Heart right ventricle (tissue), 16 donors: ENCODE measurements around the gene MISP3. TPM values are rescaled to one million over a fixed set of nuclear protein-coding genes. Genes with fewer than 3 reads are reported as not detected.
A peak's percentile ranks its signal among the peaks of the same experiment; 100 is the strongest.

ENCODE experiments used
- ATAC-seq, 8 donors: fragments of 200-7000 bp; cut with Tn5 transposase; one replicate each; pipeline ENCODE4 v1.9.1; 2020; ENCODE audit warnings: mild to moderate bottlenecking in 8 of 8, moderate library complexity in 8 of 8, moderate number of reproducible peaks in 1 of 8
- DNase-seq, 2 donors: peaks; one replicate each; pipeline ENCODE4 v3.0.0-alpha.2; 2020
- H3K27ac ChIP-seq, 10 donors: fragments of 200-600 bp; sonication (generic) in 2 of 10; one replicate each; pipeline versions ENCODE4 v1.5.0 to v1.8.0; 2020 to 2022; ENCODE audit warnings: mild to moderate bottlenecking in 3 of 10
- H3K27me3 ChIP-seq, 7 donors: fragments of 200-600 bp; one replicate each; pipeline ENCODE4 v1.8.0; 2021 to 2022; ENCODE audit warnings: mild to moderate bottlenecking in 2 of 7
- H3K36me3 ChIP-seq, 9 donors: fragments of 200-600 bp; sonication (generic) in 1 of 9; one replicate each; pipeline versions ENCODE4 v1.5.0 to v1.8.0; 2020 to 2022; ENCODE audit warnings: mild to moderate bottlenecking in 2 of 9
- H3K4me1 ChIP-seq, 9 donors: fragments of 200-600 bp; sonication (generic) in 1 of 9; one replicate each; pipeline versions ENCODE4 v1.5.0 to v1.8.0; 2020 to 2022; ENCODE audit warnings: mild to moderate bottlenecking in 4 of 9
- H3K4me3 ChIP-seq, 10 donors: fragments of 200-600 bp; sonication (generic) in 2 of 10; one replicate each; pipeline versions ENCODE4 v1.5.0 to v1.8.0; 2020 to 2022; ENCODE audit warnings: mild to moderate bottlenecking in 7 of 10, moderate library complexity in 2 of 10
- H3K9me3 ChIP-seq, 11 donors: fragments of 200-600 bp in 10 of 11; sonication (generic) in 2 of 11; one replicate each; pipeline versions ENCODE4 v1.5.0 to v1.8.0; 2013 to 2022; ENCODE audit warnings: mild to moderate bottlenecking in 2 of 11, control low read depth in 1 of 11, moderate library complexity in 1 of 11
- CTCF ChIP-seq, 9 donors: fragments of 200-600 bp; sonication (generic) in 2 of 9; IDR thresholded peaks; one replicate each; pipeline versions ENCODE4 v1.5.0 to v1.8.0; 2021 to 2022; ENCODE audit warnings: antibody characterized with exemption in 9 of 9, mild to moderate bottlenecking in 5 of 9, moderate library complexity in 1 of 9
- WGBS, 2 donors: extraction: QIAGEN DNeasy Blood & Tissue Kit; methylation state at CpG; one replicate each; pipeline ENCODE4 v1.1.7; 2013; ENCODE audit warnings: inconsistent platforms in 1 of 2; 5-methylcytosine and 5-hydroxymethylcytosine counted together
- intact Hi-C, 10 donors: fragments of 100-400 bp; cut with DNase I; formaldehyde crosslinking; loops; one replicate each; pipeline versions ENCODE4 v1.11.1 to v1.14.2; 2022
- polyA plus RNA-seq, 2 donors: library from polyadenylated mRNA; stranded (reverse); fragments of 200-250 nt; gene quantifications; one replicate each; pipeline ENCODE4 v1.2.3, GENCODE V29; 2013
- total RNA-seq, 10 donors: library from RNA; stranded (reverse); fragmentation: NEBNext Ultra II Directional in 3 of 10; extraction: Animal tissue kit (Norgen Biotek cat#: 25700) in 3 of 10; gene quantifications; one replicate each; pipeline versions ENCODE4 v1.2.1 to v1.2.4, GENCODE V29; 2021 to 2023
- donor health status: Arrhythmogenic right ventricular cardiomyopathy.
- donor health status: ischemic (EF 13 %, LVEDD 7.1; RV severe dilation, severe dysfunction).
- donor health status: healthy with polysubstance abuse.
- donor health status: DM: no; HTN: yes; CAD: no.
- donor health status: DM: no; HTN: no; CAD: no.
- donor health status: ischemic (EF 25% LVEDD 6.9; RV normal size, moderate dysfunction).
- donor health status: ischemic (EF 25% LVEDD 5.7; RV mildly dilated, moderate dysfunction).
- donor health status: healthy.
- donor health status: DM: yes; HTN: yes; CAD: no.
- donor health status: Ischemic cardiomyopathy.
- donor health status: ischemic (EF 35%, LVEDD 5.7; RV mildly dilated, moderate dysfunction).
- donor health status: nonischemic (EF 11% LVEDD 7.7; RV severe dilation, severe dysfunction).
- donor health status: DM: yes; HTN: yes; CAD: no.
- donor health status: PGD.
- donor health status: ischemic (EF 29% LVEDD 5.4; RV normal size, mild dysfunction).
- donor health status: nonischemic (EF 23%, LVEDD 6.1; RV moderate dilation, normal function).

Gene MISP3
- total and polyA plus RNA-seq, 12 donors, result 3.1 to 12.4 (median 5.9) TPM

- no peak for ATAC-seq
- H3K36me3 ChIP-seq, result peaks cover 0 to 100% (median 73%) of the 10 kb centered on the region in 9 donors
- H3K27me3 ChIP-seq, result no peaks in the 10 kb centered on the region
- no peak overlapping the region for H3K4me3 ChIP-seq
- no peak for TF ChIP-seq CTCF (IDR thresholded peaks at IDR 0.05)
- peaks cover 0 to 22% (median 17%) of the 10 kb centered on the region in 9 donors for H3K4me1 ChIP-seq
- no peak for DNase-seq
- WGBS, 2 donors, result 94 to 95% methylated on average over 6 of the region's 6 CpGs
- no peaks in the 10 kb centered on the region for H3K9me3 ChIP-seq
- intact Hi-C loops, result no loop called here
- H3K27ac ChIP-seq, result peak overlapping the region in 2 of 10 donors; percentile 18 to 68
These were observed 28.5 kb downstream of the MISP3 start for GRCh38 chr19:14101003-14101545.

GRCh38 chr19:14102102-14102696 lies 29.6 kb downstream of the MISP3 start:
- Histone ChIP-seq H3K9me3 (no peaks in the 10 kb centered on the region), H3K4me3 (no peak overlapping the region), H3K27ac (peak overlapping the region in 9 of 10 donors; percentile 18 to 68 (median 52)), H3K36me3 (peaks cover 0 to 100% (median 76%) of the 10 kb centered on the region in 9 donors), H3K4me1 (peaks cover 0 to 29% (median 21%) of the 10 kb centered on the region in 9 donors), H3K27me3 (no peaks in the 10 kb centered on the region)
- peak in 1 of 8 donors; percentile 28 for ATAC-seq
- intact Hi-C loops, result no loop called here
- WGBS, 2 donors, result 52 to 57% methylated on average over 11 of the region's 11 CpGs
- no peak for TF ChIP-seq CTCF (IDR thresholded peaks at IDR 0.05)
- no peak for DNase-seq

GRCh38 chr19:14102756-14103155 lies 30.2 kb downstream of the MISP3 start:
- no peaks in the 10 kb centered on the region for H3K27me3 ChIP-seq
- peak overlapping the region in 9 of 10 donors; percentile 18 to 68 (median 52) for H3K27ac ChIP-seq
- H3K9me3 ChIP-seq, result no peaks in the 10 kb centered on the region
- intact Hi-C loops, result no loop called here
- 85 to 86% methylated on average over 10 of the region's 10 CpGs for WGBS, 2 donors
- H3K36me3 ChIP-seq, result peaks cover 0 to 99% (median 70%) of the 10 kb centered on the region in 9 donors
- ATAC-seq (no peak), DNase-seq (no peak)
- TF ChIP-seq CTCF (IDR thresholded peaks at IDR 0.05), result no peak
- H3K4me3 ChIP-seq, result no peak overlapping the region
- H3K4me1 ChIP-seq, result peaks cover 0 to 35% (median 26%) of the 10 kb centered on the region in 9 donors

- no peak for TF ChIP-seq CTCF (IDR thresholded peaks at IDR 0.05)
These were observed 30.7 kb downstream of the MISP3 start for GRCh38 chr19:14103310-14103709.

More at GRCh38 chr19:14103310-14103709, 30.7 kb downstream of the MISP3 start:
- Histone ChIP-seq H3K27me3 (no peaks in the 10 kb centered on the region), H3K9me3 (no peaks in the 10 kb centered on the region), H3K4me1 (peaks cover 0 to 38% (median 31%) of the 10 kb centered on the region in 9 donors), H3K36me3 (peaks cover 0 to 98% (median 65%) of the 10 kb centered on the region in 9 donors), H3K4me3 (no peak overlapping the region), H3K27ac (peak overlapping the region in 8 of 10 donors; percentile 12 to 68 (median 50))
- 57 to 75% methylated on average over 1 of the region's 1 CpG for WGBS, 2 donors
- intact Hi-C loops, result no loop called here
- ATAC-seq (peak in 2 of 8 donors; percentile 1 to 3), DNase-seq (no peak)
